Panc1 (cell line): ENCODE data around the gene ITGBL1.

Experiments used
- POLR2AphosphoS5 ChIP-seq: IDR thresholded peaks from 2 replicates; pipeline ENCODE4 v1.6.1; 2012; ENCODE audit warnings: mild to moderate bottlenecking, low read depth, low read length, moderate library complexity
- TF ChIP-seq, protein P1 (sequence below): fragments of 450-650 bp; IDR thresholded peaks from 2 replicates; pipeline ENCODE4 v1.5.1; 2017; ENCODE audit warnings: mild to moderate bottlenecking

DNA sequence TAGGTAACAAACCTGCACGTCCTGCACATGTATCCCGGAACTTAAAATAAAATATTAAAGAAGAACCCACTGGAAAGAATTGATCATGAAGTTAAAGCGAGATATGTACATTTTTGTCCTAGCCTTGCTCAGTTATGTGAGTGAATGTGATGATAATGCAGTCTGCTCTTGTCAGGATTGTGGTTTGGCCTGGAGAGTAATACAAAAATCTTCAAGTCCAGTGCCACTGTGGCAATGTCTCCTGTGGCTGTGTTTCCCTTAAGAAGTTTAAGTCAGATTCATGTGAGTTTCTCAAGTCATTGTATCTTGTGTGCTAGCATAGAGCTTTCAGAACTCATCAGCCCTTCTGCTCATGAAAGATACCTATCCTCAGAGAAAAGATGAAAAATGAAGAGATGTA lies 18.0 kb upstream of the ITGBL1 start:
- no peak for TF ChIP-seq POLR2AphosphoS5
- TF ChIP-seq, protein P1, sequence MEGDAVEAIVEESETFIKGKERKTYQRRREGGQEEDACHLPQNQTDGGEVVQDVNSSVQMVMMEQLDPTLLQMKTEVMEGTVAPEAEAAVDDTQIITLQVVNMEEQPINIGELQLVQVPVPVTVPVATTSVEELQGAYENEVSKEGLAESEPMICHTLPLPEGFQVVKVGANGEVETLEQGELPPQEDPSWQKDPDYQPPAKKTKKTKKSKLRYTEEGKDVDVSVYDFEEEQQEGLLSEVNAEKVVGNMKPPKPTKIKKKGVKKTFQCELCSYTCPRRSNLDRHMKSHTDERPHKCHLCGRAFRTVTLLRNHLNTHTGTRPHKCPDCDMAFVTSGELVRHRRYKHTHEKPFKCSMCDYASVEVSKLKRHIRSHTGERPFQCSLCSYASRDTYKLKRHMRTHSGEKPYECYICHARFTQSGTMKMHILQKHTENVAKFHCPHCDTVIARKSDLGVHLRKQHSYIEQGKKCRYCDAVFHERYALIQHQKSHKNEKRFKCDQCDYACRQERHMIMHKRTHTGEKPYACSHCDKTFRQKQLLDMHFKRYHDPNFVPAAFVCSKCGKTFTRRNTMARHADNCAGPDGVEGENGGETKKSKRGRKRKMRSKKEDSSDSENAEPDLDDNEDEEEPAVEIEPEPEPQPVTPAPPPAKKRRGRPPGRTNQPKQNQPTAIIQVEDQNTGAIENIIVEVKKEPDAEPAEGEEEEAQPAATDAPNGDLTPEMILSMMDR, result no peak
